GM19035 (cell line): ENCODE measurements around the gene DNASE1.
"Not testable (repeated sequence)": the region's sequence is repeated elsewhere in the genome, so short reads cannot be mapped to it uniquely, and the experiment has no call there.

ENCODE experiments used
- ATAC-seq: cut with Tn5 transposase; IDR thresholded peaks from one replicate; pipeline ENCODE4 v1.9.1; 2021; ENCODE audit not compliant: unreplicated experiment

DNASE1 gene

DNA sequence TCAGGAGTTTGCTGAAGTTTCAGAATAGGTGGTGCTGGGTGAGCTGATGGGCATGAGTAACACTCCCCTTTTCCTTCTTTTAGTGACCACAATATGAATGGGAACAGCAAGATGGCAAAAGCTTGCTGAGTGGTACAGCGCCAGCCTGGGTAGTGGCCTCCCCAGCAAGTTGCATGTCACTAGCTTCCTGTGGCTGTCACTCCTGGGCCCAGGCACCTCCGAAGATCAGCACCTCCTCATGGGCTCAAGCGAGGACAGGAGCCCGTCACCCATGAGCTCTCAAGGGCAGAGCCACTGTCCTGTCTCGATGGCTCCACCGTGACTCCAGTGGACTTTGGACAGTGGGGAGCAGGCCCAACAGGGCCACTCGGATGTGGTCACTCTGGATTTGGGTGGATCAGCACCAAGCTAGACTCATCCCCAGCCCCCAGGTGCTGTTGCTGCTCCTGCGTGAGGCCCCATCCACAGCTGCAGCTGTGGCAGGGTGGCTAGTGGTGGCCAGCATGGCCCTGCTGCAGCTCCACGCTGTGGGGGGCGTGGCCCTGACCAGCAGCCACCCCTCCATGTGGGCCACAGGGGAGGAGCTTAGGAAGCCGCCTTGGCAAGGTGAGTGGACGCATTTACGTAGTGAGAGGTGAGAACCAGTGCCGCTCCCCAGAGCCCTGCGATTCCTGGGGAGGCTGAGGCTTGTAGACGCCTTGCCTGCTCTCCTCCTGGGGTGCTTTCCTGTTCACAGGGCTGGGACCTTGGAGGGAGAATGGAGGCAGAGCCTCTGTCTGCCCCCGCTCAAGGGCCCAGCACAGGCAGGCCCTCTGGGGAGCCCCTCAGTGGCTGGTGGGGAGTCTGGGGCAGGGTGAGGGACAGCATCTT, 13.6 kb upstream of the DNASE1 start:
- no peak for ATAC-seq

DNA sequence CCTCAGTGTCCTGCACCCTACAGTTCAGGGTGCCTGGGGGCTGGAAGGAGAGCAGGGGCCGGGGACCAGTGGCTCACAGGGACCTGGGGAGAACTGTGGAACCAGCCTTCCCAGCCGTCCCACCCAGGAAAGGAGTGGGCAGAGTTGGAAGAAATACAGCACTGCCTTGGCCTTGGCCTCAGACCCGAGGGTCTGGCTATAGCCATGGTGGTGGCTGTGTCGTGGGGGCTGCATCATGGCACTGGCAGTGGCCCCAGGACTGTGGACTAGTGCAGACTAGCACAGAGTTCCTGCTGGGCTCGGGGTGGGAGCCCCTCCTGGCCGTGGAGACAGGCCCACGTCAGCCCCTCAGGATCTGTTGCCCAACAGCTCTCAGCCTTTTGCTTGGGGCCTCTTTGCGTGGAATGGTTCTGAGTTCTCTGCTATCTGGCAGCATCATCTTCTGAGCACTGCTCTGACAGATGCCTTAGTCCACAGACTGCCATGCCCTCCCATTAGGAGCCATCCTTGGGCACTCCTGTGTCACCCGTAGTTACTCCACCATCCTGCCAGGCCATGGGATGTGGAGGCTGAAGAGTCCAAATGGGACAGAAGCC, 12.6 kb upstream of the DNASE1 start:
- ATAC-seq: no peak

DNA sequence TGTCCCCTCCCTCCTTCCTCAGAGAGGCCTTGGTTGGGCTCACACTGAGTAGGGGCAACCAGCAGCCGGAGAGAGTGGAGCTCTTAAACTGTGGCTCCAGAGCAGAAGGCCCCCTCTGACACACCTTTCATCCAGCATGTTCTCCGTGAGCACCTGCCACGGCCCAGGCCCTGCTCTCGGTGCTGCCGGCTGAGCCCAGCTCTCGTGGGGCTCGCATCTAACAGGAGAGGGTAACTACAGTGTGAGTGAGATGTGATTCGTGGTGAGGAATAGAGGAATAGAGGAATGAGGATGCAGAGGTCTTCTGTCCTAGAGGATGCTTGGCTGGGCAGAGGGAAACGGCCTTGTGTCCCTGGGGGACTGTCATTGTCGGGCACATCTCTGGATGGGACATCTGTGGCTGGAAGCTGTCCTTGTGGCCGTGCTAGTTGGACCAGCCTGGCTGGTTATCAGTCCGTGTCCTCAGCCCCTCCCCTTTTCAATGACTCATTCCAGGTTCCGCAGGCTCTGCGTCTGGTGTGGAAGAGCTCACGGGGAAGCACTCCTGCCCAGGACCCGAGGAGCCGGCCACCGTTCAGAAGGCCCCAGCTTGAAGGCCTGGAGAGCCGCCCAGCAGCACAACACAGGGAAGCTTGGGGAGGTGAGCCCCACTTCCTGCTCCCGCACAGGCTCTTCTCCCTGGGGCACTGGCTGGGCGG, 11.9 kb upstream of the DNASE1 start:
- no peak for ATAC-seq

DNA sequence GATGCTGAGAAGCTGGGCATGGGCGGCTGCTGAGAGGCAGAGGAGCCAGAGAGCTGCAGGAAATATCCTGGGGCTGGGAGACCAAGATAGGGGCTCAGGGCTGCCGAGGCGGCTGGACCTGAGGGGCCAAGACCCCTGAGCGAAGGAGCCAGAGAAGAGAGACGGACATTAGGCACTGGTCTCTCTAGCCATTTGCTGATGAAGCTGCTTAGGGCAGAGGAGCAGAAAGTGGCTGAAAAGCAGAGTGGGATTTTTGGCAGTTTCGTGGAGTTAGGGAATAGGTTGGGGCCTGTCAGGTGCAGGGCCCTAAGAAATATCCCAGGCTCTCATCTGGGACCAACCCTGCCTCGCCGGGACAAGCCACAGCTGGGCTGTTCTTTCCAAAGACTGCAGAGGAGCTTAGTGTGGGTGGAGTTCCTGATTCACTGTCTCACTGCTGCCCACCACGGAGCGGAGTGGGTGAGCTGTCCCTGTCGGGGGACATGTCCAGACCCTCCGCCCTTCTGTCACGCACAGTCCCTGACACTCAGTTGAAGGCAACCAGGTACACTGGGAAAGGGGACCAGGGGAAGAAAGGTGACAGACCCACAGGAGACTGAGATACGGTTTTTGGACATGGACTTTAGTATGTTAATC, 11.3 kb upstream of the DNASE1 start:
- no peak for ATAC-seq

DNA sequence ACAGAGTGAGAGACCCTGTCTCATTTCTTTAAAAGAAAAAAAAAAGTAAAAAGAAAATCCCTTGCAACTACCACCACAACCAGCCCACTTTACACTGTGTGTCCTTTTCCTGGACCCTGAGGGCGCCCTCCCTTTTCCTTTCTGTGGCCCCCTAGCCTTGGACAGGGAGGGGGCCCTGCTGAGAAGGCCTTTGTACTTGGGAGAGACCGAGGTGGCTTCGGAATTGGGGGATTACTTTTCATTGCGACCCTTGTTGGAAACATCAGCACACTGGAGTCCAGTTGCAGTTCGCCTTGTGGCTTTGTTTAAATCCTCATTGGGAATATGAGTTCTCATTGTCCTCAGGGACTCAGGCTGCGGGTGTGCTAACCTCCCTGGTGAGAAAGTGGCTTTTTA, 9.4 kb upstream of the DNASE1 start:
- ATAC-seq: no peak

DNA sequence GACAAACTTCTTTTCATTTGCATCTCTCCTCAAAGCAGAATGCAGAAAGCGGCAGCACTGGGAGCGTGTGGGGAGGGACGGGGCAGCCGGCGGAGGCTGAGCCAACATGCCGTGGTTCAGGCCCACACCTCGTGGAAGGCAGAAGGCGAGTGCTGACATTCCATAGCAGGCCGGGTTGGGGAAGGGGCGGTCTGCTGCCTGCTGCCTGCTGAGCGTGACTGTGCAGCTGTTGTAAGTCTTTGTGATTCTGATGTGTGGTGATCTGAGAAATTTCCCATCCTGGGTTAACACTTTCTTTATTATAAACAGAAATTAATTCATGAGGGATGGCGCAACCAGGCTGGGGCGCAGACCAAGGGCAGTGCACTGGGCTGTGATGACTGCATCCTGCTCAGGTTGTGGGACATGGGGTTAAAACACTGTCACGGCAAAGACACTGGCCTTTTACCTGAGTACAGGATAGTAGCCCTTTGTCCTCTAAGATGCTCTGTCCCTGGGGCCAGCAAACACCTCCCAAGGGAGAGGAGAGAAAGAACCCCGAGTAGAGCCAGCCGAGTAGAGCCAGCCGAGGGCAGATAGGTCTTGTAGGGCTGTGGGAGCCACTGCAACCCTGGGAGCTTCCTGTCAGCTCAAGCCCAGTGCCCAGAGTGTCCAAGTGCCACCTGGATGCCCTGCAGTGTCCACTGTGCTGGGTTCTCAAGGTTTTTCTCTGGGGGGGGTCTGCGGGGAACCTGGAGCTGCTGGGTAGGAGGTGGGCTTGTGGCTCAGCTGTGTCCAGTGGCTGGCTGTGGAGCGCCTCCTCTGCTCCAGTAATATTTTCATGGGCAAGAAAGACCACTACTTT, 8.8 kb upstream of the DNASE1 start:
- ATAC-seq: no peak

DNA sequence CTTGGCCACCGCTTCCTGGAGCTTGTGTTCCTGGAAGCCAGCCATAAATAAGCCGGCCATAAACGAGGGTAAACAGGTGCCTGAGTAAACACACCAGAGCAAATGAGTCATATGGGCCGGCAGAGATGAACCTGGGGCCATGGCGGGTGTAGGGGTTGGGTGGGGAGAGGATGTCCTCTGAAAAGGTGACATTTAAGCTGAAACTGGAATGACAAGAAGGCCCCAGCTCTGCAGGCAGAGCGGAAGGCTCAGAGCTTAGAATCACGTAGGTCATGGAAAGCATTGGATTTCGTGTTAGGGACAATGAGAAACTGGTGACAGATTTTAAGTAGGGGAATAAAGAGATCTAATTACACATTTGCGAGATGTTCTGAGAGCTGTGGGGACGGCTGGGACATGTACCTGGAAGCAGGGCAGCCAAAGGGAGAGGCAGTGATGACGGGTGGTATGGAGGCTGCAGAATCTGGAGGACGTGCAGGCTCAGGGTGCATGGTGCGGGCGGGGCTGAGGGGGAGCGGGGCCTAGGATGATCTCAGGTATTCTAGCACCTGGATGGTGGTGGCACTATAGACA, 8.1 kb upstream of the DNASE1 start:
- no peak for ATAC-seq

DNA sequence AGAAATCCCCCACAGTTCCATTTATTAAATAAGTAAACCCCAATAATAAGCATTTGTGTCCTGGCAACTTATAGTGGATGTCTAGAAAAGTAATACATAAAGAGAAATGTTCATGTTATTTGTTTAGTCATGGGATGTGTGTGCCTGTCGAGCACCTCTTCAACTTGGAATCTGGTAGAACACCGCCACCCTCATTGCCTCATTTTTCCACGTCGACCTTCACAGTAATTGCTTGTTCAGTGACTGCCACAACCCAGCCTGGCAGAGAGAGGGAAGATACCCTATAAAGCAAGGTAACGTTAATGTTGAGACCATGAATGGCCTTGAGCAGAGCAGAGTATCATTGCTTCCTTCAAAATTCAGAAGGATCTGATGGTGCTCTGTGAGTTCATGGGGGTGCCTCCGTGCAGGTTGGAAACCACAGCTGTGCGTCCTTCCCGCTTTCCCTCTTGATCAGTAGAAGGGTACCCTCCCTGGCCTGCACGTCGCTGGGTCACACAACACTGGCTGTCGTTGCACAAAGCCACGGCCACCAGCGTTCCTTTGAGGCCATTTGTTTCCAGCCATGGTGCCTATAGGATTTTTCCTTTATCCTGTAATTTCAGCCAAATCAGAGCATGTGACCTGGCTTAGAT, 3.7 kb upstream of the DNASE1 start:
- ATAC-seq: no peak

DNA sequence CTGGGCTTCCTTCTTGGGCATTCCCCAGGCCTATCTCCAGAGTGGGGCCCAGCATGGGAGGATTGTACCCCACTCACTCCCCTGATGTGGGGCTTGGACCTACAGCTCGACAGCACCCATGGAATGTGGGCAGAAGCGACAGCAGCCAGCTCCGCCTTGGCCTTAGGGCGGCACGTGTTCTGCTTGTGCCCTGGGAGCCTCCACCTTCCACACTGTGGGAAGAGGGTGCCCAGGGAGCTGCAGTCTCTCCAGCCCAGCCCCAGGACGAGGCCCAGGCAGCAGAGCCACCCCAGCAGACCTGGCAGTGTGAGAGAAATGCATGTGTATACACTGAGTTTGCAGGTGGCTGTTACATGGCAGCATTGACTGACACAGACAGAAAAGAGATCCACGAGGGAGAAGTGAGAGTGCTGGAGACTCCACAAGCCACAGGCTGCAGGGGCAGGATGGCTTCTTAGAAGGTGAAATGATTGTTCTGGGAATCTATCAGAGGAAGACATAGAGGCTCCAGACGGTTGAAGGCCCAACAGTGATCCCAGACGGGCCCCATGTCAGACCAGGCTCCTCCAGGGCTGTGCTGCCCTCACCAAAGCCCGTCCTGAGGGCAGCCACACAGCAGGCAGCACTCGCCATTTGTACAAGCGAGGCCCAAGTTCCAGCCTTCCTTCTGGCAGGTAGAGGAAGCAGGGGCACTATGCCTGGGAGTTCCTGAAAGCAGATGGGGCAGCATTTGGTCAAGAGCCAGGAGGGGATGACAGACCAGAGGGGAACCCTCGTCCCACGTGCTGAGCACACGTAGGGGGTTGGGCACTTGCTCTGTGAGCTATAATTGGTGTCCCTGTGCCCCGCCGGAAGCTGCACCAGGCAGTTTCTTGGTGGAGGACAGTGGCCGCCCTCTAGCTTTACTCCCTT, 2.8 kb upstream of the DNASE1 start:
- no peak for ATAC-seq

DNA sequence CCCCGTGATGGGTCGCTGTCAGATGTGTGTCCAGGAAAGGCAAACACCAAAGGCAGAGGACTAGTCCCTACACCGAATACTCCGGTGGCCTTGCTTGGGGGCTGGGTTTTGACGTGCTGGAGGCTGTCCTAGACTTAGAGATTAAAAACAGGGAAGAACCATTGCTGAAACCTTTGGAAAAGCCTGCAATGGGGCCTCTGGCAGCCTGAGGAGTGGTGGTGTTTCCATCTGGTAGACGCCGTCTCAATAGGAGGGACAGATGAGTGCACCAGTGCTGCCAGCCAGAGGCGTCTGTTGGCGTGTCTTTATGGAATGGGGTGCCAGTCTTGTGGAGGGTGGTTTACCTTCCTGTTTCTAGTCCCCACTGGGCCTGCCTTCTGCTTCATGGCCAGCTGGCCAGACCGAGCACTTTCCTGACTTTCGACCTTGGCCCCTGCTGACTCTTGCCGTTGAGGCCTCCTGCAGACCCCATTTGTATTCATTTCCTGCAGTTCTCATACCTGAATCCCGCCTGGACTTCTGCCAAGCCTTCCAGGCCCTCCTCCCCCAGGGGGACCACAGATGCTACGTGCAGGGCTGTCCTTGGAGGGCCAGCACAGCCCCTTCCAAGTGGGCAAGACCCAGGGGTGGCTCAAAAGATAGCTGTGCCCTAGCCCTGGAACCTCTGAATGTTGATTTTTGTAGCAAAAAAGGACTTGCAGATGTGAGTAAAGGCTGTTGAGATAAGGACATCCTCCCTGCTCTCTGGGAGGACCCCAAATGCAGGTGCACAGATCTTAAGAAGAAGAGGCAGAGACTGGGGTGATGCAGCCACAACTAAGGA, 1.9 kb upstream of the DNASE1 start:
- ATAC-seq: no peak

DNA sequence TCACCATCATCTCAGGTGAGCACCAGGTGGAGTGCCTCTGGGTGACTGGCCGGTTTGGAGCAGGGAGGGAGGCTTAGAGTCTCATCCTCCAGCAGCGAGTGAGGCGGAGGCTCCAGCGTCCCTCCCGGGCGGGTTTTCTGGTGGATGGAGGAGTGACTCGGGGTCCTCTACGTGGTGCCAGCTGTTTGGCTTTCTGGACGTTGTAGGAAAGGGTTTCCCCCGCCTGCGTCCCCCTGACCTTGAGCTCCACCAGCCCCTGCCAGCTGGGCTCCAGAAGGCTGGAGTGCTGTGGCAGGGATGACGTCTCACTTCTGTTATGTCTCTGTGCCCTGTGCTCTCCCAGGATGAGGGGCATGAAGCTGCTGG, 522 bp downstream of the DNASE1 start:
- no peak for ATAC-seq

DNA sequence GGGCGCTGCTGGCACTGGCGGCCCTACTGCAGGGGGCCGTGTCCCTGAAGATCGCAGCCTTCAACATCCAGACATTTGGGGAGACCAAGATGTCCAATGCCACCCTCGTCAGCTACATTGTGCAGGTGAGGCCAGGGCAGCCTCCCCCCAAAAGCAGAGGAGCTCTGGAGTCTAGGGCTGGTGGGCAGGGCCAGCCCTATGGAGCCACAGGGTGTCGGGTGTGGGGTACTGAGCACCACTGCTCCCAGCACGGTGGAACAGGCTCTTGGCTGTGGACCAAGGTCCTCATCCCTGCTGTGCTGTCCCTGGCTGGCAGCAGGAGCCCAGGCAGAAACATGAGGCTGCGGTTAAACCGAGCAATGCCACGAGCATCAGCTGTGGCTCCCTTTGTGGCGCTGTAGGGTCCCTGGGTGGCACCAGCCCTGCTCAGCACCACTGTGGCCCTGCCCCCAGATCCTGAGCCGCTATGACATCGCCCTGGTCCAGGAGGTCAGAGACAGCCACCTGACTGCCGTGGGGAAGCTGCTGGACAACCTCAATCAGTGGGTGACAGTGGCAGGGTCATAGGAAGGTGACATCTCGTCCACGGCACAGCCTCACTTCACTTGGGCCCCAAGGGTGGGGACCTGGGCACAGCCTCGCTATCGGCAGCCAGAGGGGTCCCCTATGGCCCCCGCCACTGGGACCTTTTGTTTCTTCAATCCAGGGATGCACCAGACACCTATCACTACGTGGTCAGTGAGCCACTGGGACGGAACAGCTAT, 1.1 kb downstream of the DNASE1 start:
- ATAC-seq: no peak

DNA sequence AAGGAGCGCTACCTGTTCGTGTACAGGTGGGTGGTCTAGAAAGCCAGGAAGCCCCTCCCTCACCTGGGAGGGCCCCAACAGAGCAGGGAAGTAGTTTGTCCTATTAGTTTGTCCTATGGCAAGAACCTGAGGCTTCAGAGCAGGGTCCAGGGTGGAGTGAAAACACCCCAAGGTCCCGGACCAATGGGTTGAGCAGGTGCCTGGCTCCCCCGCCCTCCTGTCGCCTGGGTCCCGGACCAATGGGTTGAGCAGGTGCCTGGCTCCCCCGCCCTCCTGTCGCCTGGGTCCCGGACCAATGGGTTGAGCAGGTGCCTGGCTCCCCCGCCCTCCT, 1.6 kb downstream of the DNASE1 start:
- not testable (repeated sequence) for ATAC-seq

DNA sequence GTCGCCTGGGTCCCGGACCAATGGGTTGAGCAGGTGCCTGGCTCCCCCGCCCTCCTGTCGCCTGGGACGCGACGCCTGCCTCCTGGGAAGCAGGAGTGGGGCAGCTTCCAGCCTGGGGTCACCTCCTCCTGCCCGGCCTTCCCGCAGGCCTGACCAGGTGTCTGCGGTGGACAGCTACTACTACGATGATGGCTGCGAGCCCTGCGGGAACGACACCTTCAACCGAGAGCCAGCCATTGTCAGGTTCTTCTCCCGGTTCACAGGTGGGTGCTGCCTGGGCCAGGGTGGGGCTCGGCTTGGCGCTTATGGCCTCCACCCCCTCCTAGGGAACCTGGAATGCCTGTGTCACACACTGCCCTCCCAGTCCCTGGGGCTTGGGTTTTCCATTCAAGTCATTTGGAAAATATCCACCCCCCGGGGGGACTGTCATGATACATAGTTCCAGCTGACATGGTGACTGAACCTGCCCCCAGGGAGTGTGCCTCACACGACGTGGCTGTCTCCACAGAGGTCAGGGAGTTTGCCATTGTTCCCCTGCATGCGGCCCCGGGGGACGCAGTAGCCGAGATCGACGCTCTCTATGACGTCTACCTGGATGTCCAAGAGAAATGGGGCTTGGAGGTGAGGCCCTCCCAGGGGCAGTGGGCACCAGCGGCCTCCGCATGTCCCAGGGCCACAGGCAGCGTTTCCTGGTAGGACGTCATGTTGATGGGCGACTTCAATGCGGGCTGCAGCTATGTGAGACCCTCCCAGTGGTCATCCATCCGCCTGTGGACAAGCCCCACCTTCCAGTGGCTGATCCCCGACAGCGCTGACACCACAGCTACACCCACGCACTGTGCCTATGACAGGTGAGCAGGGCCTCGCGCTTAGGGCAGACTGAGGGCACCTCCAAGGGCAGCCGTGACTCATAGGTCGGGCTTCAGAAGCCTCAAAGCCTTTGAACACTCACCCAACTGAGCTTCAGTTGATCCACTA, 2.3 kb downstream of the DNASE1 start:
- no peak for ATAC-seq

DNA sequence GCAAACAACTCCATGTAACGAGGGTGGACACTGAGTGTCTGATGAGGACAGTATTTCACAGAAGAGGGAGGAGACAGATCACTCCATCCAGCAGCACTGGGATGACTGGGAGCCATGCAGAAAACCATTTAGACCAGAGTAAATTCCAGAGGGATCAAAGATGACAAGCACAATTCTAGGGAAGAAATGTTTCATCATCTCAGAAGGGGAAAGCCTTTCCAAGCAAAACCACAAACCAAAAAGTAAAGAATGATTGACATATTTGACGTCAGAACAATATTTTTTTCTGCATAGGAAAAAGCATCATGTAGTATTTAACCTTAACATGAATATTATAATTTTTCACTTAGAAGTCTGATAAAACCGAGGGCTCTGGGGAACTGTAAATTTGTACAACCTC, 4.8 kb downstream of the DNASE1 start:
- ATAC-seq: no peak

DNA sequence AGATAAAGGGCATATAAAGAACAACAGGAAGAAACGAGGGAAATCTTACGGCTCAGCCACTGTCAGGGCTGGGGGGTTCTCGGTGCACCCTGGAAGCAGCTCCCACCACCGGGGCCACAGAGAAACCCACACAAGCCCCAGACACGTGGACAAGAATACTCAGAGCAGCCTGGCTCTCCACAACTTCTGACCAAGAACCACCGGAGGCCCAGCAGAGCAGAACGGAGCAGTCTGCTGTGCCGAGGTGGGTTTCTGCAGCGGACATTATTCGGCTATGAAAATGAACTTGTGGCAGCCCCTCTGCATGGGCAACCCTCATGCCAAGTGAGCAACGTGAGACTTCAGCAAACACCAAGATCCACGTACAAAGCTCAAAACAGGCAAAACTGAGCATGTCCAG, 6.8 kb downstream of the DNASE1 start:
- no peak for ATAC-seq
